HG02938 (cell line): Measurements from ENCODE around the gene DHRS4.
"Not testable (repeated sequence)": the region's sequence is repeated elsewhere in the genome, so short reads cannot be mapped to it uniquely, and the experiment has no call there.

ENCODE experiments used
- ATAC-seq: cut with Tn5 transposase; IDR thresholded peaks from one replicate; pipeline ENCODE4 v1.9.1; 2021; ENCODE audit warnings: mild to moderate bottlenecking, moderate library complexity; ENCODE audit not compliant: unreplicated experiment

DHRS4 gene

DNA sequence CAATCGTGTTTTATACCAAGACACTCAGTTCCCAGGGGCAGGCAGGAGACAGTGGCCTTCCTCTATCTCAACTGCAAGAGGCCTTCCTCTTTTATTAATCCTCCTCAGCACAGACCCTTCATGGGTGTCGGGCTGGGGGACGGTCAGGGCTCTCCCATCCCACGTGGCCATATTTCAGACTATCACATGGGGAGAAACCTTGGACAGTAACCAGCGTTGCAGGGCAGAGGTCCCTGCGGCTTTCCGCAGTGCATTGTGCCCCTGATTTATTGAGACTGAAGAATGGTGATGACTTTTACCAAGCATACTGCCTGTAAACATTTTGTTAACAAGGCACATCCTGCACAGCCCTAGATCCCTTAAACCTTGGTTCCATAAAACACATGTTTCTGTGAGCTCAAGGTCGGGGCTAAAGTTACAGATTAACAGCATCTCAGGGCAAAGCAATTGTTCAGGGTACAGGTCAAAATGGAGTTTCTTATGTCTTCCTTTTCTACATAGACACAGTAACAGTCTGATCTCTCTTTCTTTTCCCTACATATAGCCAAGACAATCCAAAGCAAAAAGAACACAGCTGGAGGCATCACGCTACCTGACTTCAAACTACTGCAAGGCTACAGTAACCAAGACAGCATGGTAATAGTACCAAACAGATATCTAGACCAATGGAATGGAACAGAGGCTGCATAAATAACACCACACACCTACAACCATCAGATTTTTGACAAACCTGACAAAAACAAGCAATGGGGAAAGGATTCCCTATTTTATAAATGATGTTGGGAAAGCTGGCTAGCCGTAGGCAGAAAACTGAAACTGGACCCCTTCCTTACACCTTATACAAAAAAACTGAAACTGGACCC lies 28.6 kb downstream of the DHRS4 start:
- ATAC-seq = not testable (repeated sequence)

GRCh38 chr14:23984891-23985602 lies 31.5 kb downstream of the DHRS4 start:
- ATAC-seq = no peak

DNA sequence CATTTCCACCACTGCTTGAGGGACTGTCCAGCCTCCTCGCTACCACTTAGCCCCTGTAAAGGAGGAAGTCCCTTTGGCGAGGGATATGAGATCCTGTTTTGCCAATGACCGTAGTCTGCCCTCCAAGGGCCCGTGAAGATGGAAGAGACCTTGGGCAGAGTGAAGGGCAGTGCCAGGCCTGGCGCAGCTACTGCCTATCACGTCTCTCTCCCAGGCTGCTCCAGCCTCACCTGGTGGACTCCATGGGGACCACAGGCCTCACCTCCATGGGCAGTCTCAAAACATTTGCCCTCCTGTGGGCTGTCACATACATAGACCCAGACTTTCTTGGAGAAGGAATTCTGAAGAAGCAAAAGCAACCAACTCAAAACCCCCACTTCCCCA lies 34.6 kb downstream of the DHRS4 start:
- ATAC-seq = peak; percentile 9

DNA sequence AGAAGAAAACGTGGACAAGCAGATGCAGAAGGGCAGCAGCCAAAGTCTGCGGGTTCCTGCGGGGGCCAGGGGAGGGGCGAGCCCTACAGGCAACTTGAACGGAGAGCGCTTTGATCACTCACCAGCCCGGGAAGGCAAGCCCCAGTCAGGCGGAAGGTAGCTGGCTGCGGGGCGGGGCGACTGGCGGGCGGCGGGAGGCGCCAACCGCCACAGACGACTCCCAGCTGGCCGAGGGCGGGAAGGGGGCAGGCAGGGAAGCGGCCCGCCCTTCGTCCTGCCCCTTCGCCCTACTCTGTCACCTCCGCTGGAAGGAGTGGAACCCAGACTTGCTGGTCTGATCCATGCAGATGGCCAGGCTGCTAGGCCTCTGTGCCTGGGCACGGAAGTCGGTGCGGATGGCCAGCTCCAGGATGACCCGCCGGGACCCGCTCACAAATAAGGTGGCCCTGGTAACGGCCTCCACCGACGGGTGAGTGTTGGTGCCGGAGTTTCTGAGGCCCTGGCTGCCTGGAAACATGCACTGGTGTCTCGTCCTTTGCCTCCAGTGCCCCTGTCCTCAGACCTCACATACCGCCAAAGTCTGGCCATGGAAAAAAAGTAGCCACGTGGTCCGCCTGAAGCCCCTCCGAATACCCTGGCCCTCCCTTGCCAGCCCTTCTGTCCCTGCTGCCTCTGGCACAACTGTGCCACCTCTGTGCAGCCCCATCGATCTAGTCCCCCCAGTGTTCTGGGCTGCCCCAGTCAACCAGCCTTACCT lies 35.2 kb downstream of the DHRS4 start, which contains the start of gene DHRS4L2:
Gene DHRS4L2 (plus strand): TSS at position 323 of the 757 bp plus-strand sequence. CDS start 19 bp downstream, at position 342.
- ATAC-seq = peak; percentile 61

DNA sequence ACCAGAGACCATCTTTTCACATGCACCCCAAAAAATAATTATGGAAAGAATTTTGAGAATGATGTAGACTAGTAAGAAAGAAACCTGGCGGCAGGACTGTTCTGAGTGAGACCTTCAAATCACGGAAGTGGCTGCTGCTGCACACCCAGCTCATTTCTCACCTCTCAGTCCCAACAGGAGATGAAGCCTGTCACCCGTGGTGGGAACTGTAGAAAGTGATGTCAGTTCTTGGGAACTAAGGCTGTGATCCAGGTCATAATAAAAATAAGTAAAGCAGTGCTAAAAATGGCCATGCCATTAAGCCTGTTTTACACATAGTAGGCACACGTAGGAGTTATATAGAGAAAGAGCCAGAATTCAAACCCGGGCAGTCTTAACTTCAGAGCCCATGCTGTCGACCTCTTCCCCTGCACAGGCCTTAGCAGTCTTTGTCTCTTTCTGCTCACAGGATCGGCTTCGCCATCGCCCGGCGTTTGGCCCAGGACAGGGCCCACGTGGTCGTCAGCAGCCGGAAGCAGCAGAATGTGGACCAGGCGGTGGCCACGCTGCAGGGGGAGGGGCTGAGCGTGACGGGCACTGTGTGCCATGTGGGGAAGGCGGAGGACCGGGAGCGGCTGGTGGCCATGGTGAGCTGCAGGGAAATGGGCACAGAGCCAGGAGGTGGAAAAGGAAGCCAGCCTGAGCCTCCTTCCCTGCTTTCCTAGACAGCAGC lies 36.3 kb downstream of the DHRS4 start:
- not testable (repeated sequence) for ATAC-seq

DNA sequence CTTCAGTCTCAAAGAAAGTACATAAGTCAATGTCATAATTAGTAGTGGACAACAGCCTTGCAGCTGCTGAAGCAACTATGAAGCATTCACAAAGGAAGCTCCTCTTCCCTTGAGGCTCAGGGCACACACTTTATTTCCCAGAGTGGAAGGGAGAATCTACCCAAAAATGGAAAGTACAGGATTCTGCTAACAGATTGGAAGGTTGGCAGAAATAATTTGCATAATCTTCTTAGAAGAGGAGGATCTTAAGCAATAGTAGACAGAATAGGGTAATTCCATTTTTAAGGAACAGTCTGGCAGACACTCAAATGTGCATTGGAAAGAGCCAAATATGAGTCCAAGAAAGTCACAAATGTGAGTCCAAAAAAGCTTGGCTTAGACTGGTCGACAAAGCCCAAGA lies 37.4 kb downstream of the DHRS4 start:
- ATAC-seq = not testable (repeated sequence)

- ATAC-seq = not testable (repeated sequence)
These were observed 39.5 kb downstream of the DHRS4 start for GRCh38 chr14:23993042-23993441.

- ATAC-seq = not testable (repeated sequence)
These were observed 42.4 kb downstream of the DHRS4 start for GRCh38 chr14:23996009-23996408.

- ATAC-seq = not testable (repeated sequence)
These were observed 43.3 kb downstream of the DHRS4 start for GRCh38 chr14:23996825-23997224.

GRCh38 chr14:23999640-24000039 lies 46.1 kb downstream of the DHRS4 start:
- ATAC-seq = not testable (repeated sequence)

GRCh38 chr14:24001078-24001477 lies 47.5 kb downstream of the DHRS4 start:
- not testable (repeated sequence) for ATAC-seq

GRCh38 chr14:24001679-24002078 lies 48.1 kb downstream of the DHRS4 start:
- not testable (repeated sequence) for ATAC-seq

DNA sequence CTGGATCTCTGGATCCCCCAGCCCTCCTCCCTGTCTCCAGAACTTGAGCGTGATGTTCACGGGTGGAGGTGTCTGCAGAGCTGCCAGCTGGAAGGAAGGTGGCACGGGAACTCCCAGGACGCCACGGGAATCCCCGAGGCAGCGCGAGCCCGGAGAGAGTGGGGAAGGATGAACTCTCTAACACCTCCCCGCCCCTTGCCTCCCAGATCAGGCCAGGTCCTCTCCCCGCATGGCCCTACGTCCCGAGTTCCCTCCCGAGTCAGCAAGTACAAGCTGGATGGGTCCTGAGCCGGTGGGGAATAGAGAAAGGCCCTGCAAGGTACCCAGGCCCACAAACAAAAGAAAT lies 52.9 kb downstream of the DHRS4 start:
- peak; percentile 7 for ATAC-seq

GRCh38 chr14:24006817-24007652 lies 53.5 kb downstream of the DHRS4 start:
- peak; percentile 56 for ATAC-seq

GRCh38 chr14:24011051-24011450 lies 57.5 kb downstream of the DHRS4 start:
- no peak for ATAC-seq

GRCh38 chr14:24012726-24013273 lies 59.2 kb downstream of the DHRS4 start:
- ATAC-seq = not testable (repeated sequence)

DNA sequence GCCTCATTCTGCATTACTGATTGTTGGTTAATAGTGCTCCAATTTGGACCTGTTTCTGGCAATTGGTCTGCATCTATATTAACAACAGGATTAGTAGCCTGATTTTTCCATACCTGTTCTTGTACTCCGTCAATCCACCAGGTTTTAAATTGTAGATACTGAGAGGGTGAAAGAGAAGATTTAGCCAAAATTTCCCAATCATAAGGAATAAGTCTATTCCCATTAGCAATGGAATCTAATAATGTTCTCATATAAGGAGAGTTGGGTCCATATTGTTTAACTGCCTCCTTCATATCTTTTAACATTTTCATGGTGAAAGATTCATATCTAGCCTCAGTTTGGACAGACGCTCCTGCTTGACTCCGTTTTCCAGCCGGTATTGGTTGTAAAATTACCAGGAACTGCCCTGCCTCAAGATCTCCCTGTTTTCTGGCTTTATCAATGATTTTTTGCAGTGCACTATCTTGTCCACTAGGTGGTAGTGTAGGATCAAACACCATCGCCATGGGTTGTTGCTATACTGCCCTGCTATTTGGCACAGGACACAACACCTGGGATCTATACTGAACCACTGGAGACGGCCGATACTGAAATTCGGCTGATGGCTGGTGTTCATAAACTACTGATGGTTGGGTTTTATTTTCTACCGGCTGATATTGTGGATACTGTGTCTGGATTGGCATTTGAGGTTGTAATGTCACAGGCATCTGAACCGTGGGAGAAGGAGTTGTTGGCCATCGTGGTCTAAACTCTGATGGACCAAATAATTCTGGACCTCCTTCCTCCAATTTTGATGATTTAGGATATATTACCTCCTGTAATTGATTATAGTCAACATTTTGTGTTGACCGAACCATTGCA lies 60.3 kb downstream of the DHRS4 start:
- ATAC-seq = no peak

GRCh38 chr14:24015745-24016144 lies 62.2 kb downstream of the DHRS4 start:
- not testable (repeated sequence) for ATAC-seq
